GM12874 (cell line): Measurements from ENCODE around the gene GALNT9.

Source experiments
- CTCF ChIP-seq: IDR thresholded peaks from 2 replicates; pipeline ENCODE4 v1.5.1; 2011; ENCODE audit warnings: low read depth, mild to moderate bottlenecking, control low read depth, low read length, moderate library complexity; ENCODE audit not compliant: insufficient read depth

GALNT9 gene

DNA sequence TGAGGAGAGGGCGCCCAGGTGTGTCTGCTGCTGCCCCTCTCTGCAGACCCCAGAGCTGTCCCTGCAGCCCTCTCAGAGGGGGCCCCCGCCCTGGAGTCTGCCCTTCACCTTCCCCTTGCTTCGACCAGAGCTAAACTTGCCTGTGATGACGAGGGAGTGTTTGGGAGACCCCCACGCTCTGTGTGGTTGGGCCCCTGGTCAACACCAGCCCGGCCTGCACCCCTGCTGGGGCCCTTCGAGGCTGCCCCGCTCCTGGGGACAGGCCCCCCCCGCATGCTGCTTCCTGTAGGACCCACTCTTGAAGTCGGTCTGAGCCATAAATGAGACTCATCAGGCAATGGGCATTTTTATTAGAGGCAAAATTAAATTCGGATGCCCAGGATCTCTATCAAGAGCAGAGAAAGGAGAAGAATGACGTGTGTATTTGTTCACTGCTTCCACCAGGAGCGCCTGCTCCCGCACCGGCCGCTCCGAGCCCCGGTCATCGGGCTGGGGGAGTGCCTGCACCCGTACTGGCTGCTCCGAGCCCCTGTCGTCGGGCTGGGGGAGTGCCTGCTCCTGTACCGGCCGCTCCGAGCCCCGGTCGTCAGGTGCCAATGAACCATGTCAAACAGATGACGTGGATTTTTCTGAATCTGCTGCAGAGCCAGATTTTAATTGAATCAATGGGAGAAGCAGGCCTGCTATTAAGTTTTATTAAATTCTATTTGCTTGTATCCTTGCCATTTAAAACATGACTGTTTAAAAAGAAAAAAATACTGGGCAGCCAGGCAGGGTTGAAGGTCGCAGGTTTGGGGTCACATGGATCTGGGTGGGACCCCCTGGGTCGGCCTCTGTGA, 137.5 kb downstream of the GALNT9 start:
- no peak for TF ChIP-seq CTCF

DNA sequence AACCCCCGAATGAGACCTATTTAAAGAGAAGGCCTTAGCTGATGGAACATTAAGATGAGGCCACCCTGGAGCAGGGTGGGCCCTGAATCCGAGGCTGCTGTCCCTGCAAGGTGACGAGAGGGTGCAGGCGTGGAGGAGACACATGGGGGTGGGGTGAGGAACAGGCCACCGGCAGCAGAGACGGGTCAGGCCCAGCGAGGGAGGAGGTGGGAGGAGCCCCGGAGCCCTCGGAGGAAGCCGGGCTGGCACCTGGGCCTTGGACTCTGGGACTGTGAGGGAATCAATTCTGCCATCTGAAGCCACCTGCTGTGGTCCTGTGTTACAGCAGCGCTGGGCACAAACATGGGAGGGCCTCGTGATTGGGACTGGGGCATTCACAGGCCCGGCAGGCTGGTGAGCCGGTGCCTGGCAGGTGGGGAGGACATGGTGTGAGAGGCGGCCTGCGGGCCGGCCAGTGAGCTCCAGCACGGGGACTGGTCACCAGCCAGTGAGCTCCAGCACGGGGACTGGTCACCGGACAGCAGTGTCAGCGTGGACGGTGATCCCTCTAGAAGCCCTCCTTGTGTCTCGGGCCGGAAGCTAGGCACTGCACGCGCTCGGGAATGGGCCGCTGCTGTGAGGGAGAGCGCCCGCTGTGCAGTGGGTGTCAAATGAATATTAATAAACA, 138.4 kb downstream of the GALNT9 start:
- TF ChIP-seq CTCF = no peak

DNA sequence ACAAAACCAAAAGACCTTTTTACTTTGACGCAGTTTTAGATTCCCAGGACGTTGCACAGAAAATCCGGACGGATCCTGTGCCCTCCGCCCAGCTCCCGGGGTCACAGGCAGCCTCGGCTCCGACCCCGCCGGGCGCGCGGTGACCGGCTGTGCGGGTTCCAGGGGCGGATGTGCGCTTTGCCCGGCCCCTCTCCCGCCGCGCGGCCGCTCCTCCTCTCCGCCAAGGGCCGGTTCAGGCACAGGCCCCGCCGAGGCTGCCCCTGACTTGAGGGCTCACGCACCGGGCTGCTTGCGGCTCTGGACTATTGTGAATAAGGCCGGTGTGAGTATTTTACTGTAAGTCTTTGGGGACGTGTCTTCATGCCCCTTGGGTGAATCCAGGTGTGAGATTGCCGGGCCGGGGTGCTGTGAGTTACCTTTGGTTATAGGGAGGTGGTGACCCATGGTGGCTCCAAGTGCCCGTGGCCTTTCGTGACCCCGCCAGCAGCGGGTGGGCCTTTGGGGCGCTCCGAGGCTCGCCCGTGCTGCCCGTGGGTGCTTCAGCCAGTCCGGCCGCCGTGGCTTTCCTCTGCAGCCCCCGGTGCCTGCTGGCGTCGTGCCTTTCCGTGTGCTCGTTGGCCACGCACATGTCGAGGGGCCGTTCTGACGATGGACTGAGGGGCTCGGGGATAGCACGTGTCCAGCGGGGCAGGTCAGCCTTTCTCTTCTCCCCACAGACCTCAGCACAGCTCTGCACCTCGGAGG, 139.2 kb downstream of the GALNT9 start:
- TF ChIP-seq CTCF = no peak

GRCh38 chr12:132189378-132190011, 139.9 kb downstream of the GALNT9 start:
- TF ChIP-seq CTCF = no peak

DNA sequence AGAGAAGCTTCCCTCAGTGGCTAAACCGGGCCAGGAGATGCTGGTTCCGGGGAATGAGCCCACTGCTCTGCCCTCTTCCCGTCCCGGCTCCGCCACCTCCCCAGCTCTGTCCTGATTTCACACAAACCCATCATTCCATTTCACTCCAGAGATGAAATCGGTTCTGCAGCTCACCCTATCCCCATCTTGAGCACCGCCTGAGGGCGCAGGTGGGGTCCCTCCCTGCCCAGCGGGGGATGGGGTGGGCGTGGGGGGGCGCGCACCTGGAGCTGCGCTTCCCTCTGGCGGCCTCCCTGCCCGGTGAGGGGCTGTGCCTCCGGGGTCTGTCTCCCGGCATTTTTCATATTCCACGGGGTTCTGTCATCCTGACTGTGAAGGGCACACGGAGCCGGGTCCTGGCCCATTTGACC, 140.5 kb downstream of the GALNT9 start:
- TF ChIP-seq CTCF = no peak

- no peak for TF ChIP-seq CTCF
Observed at GRCh38 chr12:132188451-132188901, 140.9 kb downstream of the GALNT9 start.
